ENCODE results near the gene EMILIN3.

EMILIN3 gene, protein sequence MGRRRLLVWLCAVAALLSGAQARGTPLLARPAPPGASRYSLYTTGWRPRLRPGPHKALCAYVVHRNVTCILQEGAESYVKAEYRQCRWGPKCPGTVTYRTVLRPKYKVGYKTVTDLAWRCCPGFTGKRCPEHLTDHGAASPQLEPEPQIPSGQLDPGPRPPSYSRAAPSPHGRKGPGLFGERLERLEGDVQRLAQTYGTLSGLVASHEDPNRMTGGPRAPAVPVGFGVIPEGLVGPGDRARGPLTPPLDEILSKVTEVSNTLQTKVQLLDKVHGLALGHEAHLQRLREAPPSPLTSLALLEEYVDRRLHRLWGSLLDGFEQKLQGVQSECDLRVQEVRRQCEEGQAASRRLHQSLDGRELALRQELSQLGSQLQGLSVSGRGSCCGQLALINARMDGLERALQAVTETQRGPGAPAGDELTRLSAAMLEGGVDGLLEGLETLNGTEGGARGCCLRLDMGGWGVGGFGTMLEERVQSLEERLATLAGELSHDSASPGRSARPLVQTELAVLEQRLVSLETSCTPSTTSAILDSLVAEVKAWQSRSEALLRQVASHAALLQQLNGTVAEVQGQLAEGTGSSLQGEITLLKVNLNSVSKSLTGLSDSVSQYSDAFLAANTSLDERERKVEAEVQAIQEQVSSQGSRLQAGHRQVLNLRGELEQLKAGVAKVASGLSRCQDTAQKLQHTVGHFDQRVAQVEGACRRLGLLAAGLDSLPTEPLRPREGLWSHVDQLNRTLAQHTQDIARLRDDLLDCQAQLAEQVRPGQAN

DNA sequence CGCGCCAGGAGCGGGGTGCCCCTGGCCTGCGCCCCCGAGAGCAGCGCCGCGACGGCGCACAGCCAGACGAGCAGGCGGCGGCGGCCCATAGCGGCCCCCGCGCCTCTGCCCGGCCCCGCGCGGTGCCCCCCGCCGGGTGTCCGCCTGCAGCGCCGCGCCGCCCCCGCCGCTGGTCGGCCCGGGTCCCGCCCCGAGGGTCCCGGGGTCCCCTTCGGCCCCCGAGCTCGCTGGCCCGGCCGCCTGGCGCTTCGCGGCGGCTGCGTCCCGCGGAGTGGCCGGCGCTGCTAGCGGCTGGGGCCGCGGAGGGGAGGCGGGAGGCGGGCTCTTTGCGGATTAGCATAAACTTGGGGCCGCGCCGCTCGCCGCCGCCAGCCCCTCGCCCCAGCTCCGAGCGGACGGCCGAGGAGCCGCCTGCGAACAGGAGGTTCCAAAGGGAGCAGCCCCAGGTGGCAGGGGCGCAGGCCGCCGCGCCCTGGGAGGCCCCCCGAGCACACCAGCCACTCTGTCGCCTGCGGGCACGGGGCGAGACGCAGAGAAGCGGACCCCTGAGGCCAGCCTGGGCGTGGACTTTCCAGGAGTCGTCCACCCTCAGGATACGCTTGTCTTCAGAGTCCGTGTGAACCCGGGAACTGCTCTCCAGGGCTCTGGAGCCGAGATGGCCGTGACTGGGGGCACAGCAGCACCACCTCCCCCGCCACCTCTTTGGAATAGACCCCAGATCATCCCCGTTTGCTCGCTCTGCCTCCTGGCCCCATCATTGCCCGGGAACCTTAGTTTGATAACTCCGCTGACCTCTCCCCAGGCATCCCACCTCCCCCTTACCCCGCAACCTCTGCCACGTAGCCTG lies at the start of gene EMILIN3:
Gene EMILIN3, minus strand, starts transcription at position 273 of the 847 bp plus-strand sequence. Its CDS starts 184 bp downstream, at position 89.
- Histone ChIP-seq H2AFZ (ENCODE audit: low read depth) (no peak within 1 kb of the TSS), H3K4me3 (IDR thresholded peaks at IDR 0.05; ENCODE audit: insufficient read depth, low read depth, low read length) (no peak within 1 kb of the TSS)

DNA sequence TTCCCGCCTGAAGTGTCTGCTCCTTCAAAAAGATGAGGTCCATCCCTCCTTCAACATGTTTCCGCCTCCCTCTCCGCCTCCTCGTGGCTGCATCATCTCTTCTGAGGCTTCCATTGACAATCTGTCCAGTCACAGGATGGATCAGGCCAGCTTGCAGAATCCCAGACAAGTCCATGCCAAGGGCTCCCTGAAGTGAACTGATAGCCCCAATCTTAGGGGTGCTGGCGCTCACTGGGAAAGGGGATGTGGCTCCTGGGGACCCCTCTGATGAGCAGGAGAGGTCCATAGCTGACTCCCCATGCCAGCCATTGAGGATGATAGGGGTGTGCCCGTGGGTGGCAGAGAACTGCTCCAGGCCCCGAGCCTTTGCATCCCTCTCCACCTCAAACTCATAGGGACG lies 48.6 kb upstream of the EMILIN3 start:
- no peak overlapping the region for H2AFZ ChIP-seq (ENCODE audit: low read depth)
- H4K20me1 ChIP-seq (ENCODE audit: insufficient read depth), result no peaks in the 10 kb centered on the region
- no peaks in the 10 kb centered on the region for H3K27me3 ChIP-seq (ENCODE audit: insufficient read depth, low read depth)
- no peak overlapping the region for H3K4me3 ChIP-seq (IDR thresholded peaks at IDR 0.05; ENCODE audit: insufficient read depth, low read depth, low read length)
- H3K79me2 ChIP-seq (ENCODE audit: insufficient read depth, low read depth), result no peaks in the 10 kb centered on the region
- no peak overlapping the region for H3K9ac ChIP-seq
- H3K4me2 ChIP-seq, result no peak overlapping the region
- H3K27ac ChIP-seq, result no peak overlapping the region
- peaks cover 15% of the 10 kb centered on the region for H3K4me1 ChIP-seq (ENCODE audit: low read depth, poor library complexity, severe bottlenecking)
- TF ChIP-seq, protein P1, sequence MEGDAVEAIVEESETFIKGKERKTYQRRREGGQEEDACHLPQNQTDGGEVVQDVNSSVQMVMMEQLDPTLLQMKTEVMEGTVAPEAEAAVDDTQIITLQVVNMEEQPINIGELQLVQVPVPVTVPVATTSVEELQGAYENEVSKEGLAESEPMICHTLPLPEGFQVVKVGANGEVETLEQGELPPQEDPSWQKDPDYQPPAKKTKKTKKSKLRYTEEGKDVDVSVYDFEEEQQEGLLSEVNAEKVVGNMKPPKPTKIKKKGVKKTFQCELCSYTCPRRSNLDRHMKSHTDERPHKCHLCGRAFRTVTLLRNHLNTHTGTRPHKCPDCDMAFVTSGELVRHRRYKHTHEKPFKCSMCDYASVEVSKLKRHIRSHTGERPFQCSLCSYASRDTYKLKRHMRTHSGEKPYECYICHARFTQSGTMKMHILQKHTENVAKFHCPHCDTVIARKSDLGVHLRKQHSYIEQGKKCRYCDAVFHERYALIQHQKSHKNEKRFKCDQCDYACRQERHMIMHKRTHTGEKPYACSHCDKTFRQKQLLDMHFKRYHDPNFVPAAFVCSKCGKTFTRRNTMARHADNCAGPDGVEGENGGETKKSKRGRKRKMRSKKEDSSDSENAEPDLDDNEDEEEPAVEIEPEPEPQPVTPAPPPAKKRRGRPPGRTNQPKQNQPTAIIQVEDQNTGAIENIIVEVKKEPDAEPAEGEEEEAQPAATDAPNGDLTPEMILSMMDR (conservative IDR thresholded peaks at IDR 0.05; ENCODE audit: low read depth, low read length), result no peak
- H3K36me3 ChIP-seq (ENCODE audit: insufficient read depth), result no peaks in the 10 kb centered on the region

More for the DNA sequence above, at the start of gene EMILIN3:
- Histone ChIP-seq H3K27ac (no peak within 1 kb of the TSS), H3K36me3 (ENCODE audit: insufficient read depth) (no peaks in the 10 kb centered on the region), H3K79me2 (ENCODE audit: insufficient read depth, low read depth) (no peaks in the 10 kb centered on the region), H3K27me3 (ENCODE audit: insufficient read depth, low read depth) (no peaks in the 10 kb centered on the region), H4K20me1 (ENCODE audit: insufficient read depth) (no peaks in the 10 kb centered on the region), H3K9ac (no peak within 1 kb of the TSS), H3K4me1 (ENCODE audit: low read depth, poor library complexity, severe bottlenecking) (no peaks in the 10 kb centered on the region), H3K4me2 (no peak within 1 kb of the TSS)
- TF ChIP-seq, protein P1 (conservative IDR thresholded peaks at IDR 0.05; ENCODE audit: low read depth, low read length), result no peak

DNA sequence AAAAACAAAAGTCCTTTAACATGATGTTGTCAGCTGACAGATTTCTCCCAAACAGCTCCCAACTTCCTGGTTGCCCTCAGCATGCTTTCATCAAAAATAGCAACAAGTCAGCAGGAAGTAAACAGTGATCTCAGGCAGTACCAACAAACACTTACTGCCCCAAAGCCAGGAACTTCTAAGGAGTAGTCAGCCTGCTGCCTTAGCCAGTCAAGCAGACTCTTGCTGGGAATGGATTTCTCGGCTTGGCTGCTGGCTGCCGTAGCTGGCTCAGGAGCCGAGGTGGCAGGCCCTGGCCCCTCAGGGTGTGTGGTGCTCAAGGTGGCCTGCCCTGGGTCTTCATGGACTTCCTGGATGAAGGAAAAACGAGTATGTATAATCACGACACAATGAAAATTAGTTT lies 46.6 kb upstream of the EMILIN3 start:
- TF ChIP-seq, protein P1 (conservative IDR thresholded peaks at IDR 0.05; ENCODE audit: low read depth, low read length), result no peak
- Histone ChIP-seq H3K27me3 (ENCODE audit: insufficient read depth, low read depth) (no peaks in the 10 kb centered on the region), H3K27ac (no peak overlapping the region), H2AFZ (ENCODE audit: low read depth) (no peak overlapping the region), H3K79me2 (ENCODE audit: insufficient read depth, low read depth) (no peaks in the 10 kb centered on the region), H3K36me3 (ENCODE audit: insufficient read depth) (no peaks in the 10 kb centered on the region), H4K20me1 (ENCODE audit: insufficient read depth) (no peaks in the 10 kb centered on the region), H3K4me2 (no peak overlapping the region), H3K4me3 (IDR thresholded peaks at IDR 0.05; ENCODE audit: insufficient read depth, low read depth, low read length) (no peak overlapping the region), H3K9ac (no peak overlapping the region), H3K4me1 (ENCODE audit: low read depth, poor library complexity, severe bottlenecking) (peaks cover 35% of the 10 kb centered on the region)
